Suprapubic skin (tissue), 4 donors: ENCODE measurements around the gene CAPN10.

Source experiments
- CTCF ChIP-seq, 2 donors: fragments of 200-600 bp in 1 of 2; fragments of 450-650 bp in 1 of 2; sonication (generic) in 1 of 2; IDR thresholded peaks; one replicate each; pipeline ENCODE4 v1.5.1; 2016 to 2019; ENCODE audit warnings: antibody characterized with exemption in 2 of 2, mild to moderate bottlenecking in 1 of 2, moderate library complexity in 1 of 2
- EP300 ChIP-seq: sonication (generic); formaldehyde crosslinking; IDR thresholded peaks from one replicate; pipeline ENCODE4 v1.6.1; 2017; ENCODE audit warnings: antibody characterized with exemption
- POLR2A ChIP-seq, 2 donors: fragments of 450-650 bp; IDR thresholded peaks; one replicate each; pipeline ENCODE4 v1.6.1; 2017; ENCODE audit warnings: antibody characterized with exemption in 2 of 2, mild to moderate bottlenecking in 2 of 2, moderate library complexity in 2 of 2
- POLR2AphosphoS5 ChIP-seq, 3 donors: sonication (generic); formaldehyde crosslinking; IDR thresholded peaks; one replicate each; pipeline ENCODE4 v1.6.1; 2017; ENCODE audit warnings: antibody characterized with exemption in 3 of 3

GRCh38 chr2:240565333-240566202 lies 21.0 kb upstream of the CAPN10 start:
- TF ChIP-seq CTCF (IDR thresholded peaks at IDR 0.05), result no peak
- no peak for TF ChIP-seq POLR2AphosphoS5 (IDR thresholded peaks at IDR 0.05)
- no peak for TF ChIP-seq EP300
- no peak for TF ChIP-seq POLR2A (IDR thresholded peaks at IDR 0.05)
